ENCODE measurements around the gene RSPH10B.
"Not testable (repeated sequence)": the region's sequence is repeated elsewhere in the genome, so short reads cannot be mapped to it uniquely, and the experiment has no call there.

RSPH10B gene

DNA sequence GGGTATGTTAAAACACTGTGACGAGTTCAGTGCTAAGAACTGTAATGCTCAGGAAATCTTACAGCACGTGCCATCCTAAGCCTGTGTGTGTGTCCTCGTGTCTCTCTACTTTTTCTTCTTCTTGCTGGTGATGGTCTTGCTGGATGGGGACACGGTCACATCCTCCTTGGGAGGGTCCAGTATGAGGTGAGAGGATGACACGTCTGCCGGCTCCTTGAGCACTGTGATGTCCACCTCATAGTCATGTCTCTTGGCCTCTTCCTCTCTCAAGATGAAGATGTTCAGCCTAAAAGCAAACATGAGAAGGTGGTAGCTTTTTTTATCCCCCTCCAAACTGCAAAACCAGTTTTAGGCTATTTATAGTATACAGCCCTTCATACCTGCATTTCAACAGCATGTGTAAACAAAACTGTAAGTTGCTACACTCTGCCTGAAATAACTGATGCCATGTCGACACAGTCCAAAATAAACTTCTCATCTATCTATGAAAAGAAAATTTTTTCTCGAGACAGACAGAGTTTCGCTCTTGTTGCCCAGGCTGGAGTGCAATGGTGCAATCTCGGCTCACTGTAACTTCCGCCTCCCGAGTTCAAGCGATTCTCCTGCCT lies 44.1 kb downstream of the RSPH10B start:
- not testable (repeated sequence) for DNase-seq (ENCODE audit: low read depth, low spot score)

DNA sequence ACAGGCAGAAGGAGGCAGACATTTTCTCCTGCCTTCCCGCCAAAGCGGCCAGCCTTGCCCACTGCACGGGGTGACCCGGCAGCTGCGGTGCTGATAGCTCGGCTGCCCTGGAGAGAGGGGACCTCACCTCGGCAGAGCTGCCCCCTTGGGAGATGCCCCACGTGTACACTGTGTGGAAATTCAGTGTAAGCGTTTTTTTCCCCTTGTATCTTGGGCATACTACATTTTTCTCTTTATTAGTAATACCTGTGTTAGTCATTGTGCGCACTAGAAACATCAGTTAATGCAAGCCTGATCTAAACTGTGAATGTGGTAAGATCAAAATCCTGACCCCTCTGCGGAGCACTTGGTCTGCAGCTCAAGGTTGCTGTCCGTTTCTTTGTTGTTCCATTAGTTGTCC lies 45.9 kb downstream of the RSPH10B start:
- DNase-seq (ENCODE audit: low read depth, low spot score): not testable (repeated sequence)

DNA sequence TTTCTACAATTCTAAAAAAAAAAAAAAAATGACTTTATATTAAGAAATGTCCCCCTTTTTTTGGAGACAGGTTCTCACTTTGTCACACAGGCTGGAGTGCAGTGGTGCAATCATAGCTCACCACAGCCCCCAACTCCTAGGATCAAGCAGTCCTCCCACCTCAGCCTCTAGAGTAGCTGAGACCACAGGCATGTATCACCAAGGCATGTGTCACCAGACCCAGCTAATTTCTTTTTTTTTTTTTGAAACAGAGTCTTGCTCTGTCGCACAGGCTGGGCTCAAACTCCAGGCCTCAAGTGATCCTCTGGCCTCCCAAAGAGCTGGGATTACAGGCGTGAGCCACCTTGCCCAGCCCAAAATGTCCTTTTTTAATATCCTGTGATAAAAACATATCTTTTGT lies 46.3 kb downstream of the RSPH10B start:
- DNase-seq (ENCODE audit: low read depth, low spot score): not testable (repeated sequence)

DNA sequence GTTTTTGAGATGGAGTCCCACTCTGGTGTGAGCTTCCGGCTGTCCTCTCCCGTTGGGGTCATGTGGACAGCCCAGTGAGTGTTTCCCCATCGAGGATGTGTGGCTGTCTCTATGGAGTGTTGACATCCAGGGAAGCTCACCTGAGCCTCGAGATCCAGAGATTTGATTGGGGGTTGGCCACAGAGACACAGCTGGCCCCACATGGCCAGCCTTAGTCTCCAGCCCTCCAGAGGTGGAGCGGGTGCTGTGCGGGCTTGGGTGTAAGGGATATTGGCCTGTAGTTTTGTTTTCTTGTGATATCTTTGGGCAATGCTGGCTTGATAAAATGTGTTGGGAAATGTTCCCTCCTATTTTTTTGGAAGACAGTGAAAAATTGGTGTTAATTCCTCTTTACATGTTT lies 54.0 kb downstream of the RSPH10B start:
- not testable (repeated sequence) for DNase-seq (ENCODE audit: low read depth, low spot score)

DNA sequence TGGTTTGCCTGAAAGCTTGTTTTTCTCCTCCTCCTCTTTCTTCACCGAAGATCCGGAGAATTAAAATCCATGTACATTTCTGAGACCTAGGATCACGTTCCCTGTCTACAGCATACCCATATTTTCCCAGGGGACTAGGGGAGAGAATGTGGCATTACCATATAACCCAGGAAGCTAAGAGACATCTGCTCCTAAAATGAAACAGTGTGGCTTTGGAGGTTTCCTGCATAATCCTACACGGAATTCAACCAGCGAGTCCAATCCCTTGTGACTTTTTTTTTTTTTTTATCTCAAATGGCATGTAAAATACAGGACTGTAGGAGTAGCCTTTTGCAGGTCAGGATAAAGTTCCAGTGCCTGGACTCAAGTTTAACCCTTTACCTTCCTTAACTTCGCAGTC lies 61.7 kb downstream of the RSPH10B start:
- DNase-seq (ENCODE audit: low read depth, low spot score): not testable (repeated sequence)

DNA sequence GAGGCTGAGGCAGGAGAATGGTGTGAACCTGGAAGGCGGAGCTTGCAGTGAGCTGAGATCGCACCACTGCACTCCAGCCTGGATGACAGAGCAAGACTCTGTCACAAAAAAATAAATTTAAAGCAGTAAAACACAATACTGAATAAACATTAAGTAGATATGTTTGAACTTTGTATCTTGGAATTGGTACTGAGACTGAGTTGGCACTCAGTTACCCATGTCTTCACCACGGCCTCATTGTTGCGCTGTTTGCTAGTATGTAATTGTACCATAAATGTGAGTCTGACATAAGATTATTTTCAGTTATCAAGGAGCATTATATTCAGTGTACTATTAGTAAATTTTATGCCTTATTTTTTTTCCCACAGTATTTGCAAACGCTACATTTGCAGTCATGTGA lies 65.8 kb downstream of the RSPH10B start:
- not testable (repeated sequence) for DNase-seq (ENCODE audit: low read depth, low spot score)

DNA sequence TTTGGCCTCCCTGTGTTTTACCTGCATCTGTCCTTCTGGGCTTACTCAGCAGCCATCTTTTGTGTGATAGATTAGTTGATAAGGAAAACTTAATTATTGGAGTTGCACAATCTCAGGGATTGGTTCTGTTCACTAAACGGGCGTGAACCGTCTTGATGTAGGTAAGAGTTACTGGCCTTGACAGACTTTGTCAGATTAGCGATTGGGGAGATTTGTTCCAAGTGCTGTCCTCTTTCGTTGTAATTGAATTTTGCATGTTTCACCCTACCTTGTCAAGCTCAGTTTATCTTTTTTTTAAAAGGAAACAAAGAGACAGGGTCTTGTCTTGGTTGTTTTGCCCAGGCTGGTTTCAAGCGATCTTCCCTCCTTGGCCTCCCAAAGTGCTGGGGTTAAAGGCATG lies 67.5 kb downstream of the RSPH10B start:
- DNase-seq (ENCODE audit: low read depth, low spot score): not testable (repeated sequence)

DNA sequence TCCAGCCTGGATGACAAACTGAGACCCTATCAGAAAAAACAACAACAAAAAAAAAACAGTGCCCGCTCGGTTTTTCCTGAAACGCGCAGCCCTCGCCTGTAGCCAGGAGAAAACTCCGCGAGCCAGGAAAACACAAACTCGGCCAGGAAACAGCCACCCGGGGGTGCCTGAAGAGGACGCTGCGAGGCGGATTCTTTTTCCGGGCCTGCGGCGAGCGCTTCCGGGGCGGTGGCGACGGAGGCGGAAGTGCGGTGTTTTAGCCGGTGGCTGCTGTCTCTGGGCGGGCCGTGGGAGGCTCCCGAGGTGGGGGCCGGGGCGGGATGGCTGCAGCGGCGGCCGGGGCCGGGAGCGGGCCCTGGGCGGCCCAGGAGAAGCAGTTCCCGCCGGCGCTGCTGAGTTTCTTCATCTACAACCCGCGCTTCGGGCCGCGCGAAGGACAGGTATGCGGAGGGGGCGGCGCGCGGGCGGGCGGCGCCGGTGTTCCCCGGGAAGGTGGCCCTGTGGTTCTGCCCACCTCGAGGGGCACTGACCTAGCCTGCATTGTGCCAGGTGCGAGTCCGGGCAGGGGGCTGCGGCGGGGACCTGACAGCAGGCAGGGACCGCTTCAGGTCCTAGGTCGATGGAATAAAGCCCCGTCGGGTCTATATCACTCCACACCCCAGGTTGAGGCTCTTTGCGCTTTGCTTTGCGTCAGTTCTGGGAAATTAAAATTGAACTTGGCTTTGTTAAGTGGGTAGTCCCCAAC lies 71.8 kb downstream of the RSPH10B start, which contains the start of gene CCZ1:
CCZ1 (plus strand) TSS at position 254 of the 745 bp plus-strand sequence; CDS start at position 321, 67 bp downstream.
- DNase-seq (ENCODE audit: low read depth, low spot score): peak; percentile 1

DNA sequence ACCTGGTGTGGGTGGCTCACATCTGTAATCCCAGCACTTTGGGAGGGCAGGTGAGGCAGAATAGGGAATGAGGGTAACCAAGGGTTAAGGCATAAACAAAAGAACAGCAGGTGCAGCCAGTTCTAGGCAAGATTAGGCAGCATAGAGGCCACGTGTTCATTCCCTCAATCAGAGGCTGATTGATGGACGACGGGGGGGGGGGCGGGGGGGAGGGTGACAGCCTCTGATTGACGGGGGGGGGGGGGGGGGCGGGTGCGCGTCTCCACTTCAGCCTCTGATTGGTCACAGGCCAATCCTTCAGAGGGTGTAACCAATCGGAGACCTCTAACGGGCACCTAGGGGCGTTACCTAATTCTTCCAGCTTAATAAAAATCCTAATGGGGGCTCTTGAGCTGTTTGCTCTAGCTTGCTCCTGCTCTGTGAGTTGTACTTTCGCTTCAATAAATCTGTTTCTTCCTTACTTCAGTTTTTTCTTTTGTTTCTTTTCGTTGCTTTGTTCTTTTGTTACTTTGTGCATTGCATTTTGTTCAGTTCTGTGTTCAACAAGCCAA lies 73.0 kb downstream of the RSPH10B start:
- DNase-seq (ENCODE audit: low read depth, low spot score): not testable (repeated sequence)

DNA sequence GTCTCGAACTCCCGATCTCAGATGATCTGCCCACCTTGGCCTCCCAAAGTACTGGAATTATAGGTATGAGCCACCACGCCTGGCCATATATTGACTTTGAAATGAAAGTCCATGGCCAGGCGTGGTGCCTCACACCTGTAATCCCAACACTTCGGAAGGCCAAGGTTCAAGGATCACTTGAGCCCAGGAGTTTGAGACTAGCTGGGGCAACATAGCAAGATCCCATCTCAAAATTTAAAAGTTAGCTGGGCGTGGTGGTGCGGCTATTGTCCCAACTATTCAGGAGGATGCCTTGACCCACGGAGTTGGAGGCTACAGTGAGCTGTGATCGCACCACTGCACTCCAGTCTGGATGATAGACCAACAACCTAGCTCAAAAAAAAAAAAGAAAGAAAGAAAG lies 78.0 kb downstream of the RSPH10B start:
- no peak for DNase-seq (ENCODE audit: low read depth, low spot score)

DNA sequence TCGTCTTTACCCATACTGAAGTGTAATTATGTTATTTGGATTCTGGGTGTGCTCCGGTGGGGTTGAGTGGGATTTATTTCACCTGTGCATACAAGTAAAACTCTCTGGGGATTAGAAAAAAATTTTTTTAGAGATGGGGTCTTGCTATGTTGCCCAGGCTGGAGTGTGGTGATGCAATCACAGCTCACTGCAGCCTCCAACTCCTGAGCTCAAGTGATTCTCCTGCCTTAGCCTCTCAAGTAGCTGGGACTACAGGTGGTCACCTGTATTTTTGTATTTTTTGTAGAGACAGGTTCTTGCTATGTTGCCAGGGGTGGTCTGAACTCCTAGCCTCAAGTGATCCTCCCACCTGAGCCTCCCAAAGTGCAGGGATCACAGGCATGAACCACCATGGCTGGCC lies 80.2 kb downstream of the RSPH10B start:
- not testable (repeated sequence) for DNase-seq (ENCODE audit: low read depth, low spot score)

DNA sequence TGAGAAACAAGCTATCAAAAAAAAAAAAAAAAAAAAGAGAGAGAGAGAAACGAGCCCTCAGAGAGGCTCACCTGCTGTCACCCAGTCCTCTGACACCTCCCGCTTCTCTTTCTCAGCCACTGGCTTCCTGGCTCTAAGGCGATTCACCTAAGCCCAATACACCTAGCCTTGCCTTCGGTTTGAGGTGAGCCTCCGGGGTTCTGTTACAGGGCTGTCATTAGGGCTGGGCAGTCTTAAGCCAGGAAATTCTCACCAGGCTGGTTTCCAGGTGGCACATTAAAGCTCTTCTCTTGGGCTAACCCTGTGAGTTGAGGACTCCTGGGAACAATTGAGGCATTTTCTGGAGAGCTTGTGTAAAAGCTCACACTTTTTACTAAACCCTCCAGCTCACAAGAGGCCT lies 82.5 kb downstream of the RSPH10B start:
- DNase-seq (ENCODE audit: low read depth, low spot score): not testable (repeated sequence)

DNA sequence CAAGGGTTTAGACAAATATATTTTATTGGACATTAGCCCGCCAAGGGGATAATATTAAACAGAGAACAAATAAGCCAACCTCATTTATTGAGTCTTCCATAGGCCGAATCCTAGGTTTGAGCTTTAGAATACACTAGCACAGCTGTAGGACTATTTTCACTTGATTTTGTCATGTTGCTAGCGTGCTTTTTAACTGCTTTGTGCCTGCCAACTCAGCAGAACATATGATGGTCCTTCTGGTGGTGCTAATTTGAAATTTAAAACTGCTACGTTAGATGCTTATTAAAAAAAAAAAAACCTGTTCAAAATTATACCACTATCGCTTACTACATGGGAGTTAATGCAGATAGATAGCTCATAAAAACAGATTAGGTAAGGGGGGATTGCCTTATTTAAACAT lies 86.1 kb downstream of the RSPH10B start:
- DNase-seq (ENCODE audit: low read depth, low spot score): not testable (repeated sequence)

DNA sequence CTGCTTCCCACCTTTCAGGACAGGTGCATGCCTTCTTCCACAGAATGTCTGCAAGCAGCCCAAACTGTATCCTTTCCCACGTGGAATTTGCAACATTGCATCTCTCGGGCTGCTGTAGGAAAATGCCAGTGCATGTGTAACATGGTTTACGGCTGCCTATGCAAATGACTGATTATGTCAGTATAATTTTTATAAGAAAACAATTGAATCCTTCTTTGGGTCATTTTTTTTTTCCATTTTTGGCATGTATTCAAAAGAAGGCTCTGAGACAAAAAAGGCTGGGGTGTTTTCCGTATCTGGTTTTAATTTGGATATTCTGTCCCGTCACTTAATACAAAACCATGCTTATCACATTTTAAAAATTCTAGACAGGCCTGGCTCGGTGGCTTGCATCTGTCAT lies 90.4 kb downstream of the RSPH10B start:
- not testable (repeated sequence) for DNase-seq (ENCODE audit: low read depth, low spot score)

DNA sequence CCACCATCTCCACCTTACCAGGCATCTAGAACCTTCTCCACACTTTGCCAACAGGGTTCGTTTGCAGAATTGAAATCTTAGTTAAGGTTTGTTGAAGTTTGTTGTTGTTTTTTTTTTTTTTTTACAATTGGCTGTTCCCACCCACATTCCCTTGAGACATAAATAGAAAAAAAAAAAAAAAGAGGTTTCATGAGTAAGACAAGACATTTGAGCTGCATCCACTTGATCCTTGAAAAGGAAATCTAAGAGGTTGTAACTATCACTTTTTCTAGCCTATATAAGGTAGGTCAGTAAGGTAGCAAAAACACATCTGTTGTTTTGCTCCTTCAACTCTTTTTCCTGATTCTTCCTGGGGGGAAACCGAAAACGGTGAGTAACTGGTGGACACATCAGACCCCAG lies 90.9 kb downstream of the RSPH10B start:
- DNase-seq (ENCODE audit: low read depth, low spot score): not testable (repeated sequence)
